GM23338 (cell line): ENCODE measurements around the gene PDIA3.
"Not testable (repeated sequence)": the region's sequence is repeated elsewhere in the genome, so short reads cannot be mapped to it uniquely, and the experiment has no call there.

ENCODE experiments used
- CTCF ChIP-seq, 2 experiments: fragments of 200-600 bp in 1 of 2; sonication (generic) in 1 of 2; conservative IDR thresholded peaks; 2 replicates each; pipeline versions ENCODE4 v1.5.1 to v1.6.1; 2016 to 2017; ENCODE audit warnings: antibody characterized with exemption in 2 of 2, low read depth in 2 of 2, mild to moderate bottlenecking in 2 of 2, moderate library complexity in 1 of 2
- EZH2 ChIP-seq: fragments of 200-600 bp; sonication (generic); IDR thresholded peaks from one replicate; pipeline ENCODE4 v1.8.0; 2017; ENCODE audit warnings: antibody characterized with exemption, mild to moderate bottlenecking, low read depth; ENCODE audit not compliant: unreplicated experiment
- EZH2phosphoT487 ChIP-seq: fragments of 200-600 bp; sonication (generic); IDR thresholded peaks from one replicate; pipeline ENCODE4 v1.8.1; 2018; ENCODE audit warnings: antibody characterized with exemption; ENCODE audit not compliant: unreplicated experiment
- POLR2AphosphoS5 ChIP-seq: IDR thresholded peaks from 2 replicates; pipeline ENCODE4 v1.6.1; 2016; ENCODE audit warnings: antibody characterized with exemption, low read depth
- REST ChIP-seq: IDR thresholded peaks from one replicate; pipeline ENCODE4 v1.6.1; 2018; ENCODE audit warnings: antibody characterized with exemption; ENCODE audit not compliant: unreplicated experiment
- ZNF331 ChIP-seq: fragments of 250-450 bp; sonication (Bioruptor Pico); IDR thresholded peaks from 2 replicates; pipeline ENCODE4 v1.5.0; 2020; ENCODE audit warnings: low read depth, mild to moderate bottlenecking, moderate library complexity

GRCh38 chr15:43710431-43711131 lies 35.7 kb upstream of the PDIA3 start:
- not testable (repeated sequence) for TF ChIP-seq CTCF (conservative IDR thresholded peaks at IDR 0.05; ENCODE audit: low read depth in 2 of 2); EZH2; POLR2AphosphoS5; REST; EZH2phosphoT487; ZNF331 (CRISPR knock-in tag)
